Ishikawa (cell line): Measurements from ENCODE around the gene SMCO4.

Experiments used
- MAX ChIP-seq: IDR thresholded peaks from 2 replicates; pipeline ENCODE4 v1.6.1; 2012
- RAD21 ChIP-seq: IDR thresholded peaks from 2 replicates; pipeline ENCODE4 v1.6.1; 2012; ENCODE audit warnings: low read depth
- TEAD4 ChIP-seq: IDR thresholded peaks from 2 replicates; pipeline ENCODE4 v1.6.1; 2012

DNA sequence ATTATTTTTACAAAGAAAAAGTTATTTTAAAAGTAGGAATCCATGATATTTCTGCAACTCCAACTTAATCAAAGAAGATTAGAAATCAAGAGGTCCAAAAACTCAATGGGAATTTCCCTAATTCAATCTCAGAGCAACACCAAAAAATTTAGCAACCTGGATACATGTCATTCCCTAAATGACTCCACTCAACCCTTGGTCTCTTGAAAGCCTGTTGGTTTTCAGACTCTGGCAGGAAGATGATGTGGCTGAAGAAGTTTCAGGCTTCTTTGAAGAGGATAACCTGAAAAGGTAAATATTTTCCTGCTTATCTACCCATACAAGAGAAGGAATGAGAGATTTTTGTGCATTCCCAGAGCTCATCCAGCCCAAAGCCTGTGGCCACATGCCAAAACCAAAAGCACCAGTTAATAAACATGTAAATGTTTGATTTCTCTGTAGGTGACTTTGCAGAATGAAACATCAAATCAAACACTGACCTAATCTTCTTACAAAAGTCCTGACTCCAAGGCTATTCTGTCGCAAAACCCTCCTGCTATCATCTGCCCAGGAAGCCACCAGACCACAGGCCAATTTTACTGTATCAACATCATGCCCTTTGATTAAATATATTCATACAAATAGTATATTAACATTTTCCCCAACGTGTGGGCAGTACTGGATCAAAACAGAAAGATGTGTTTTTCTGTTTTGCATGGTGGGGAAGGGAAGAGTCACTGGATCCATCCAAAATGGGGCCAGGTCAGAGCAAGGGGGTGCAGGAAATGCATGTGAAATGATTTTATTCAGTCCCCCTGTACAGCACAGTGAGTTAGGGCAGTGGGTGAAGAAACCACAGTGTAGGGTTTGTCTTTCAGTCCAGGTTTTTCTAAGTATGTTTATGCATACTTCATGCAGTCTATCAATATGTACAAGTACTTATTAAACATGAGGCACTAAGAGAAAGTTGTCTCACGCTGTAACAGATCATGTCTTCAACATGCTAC, 38.8 kb downstream of the SMCO4 start:
- no peak for TF ChIP-seq TEAD4
- TF ChIP-seq MAX = no peak
- TF ChIP-seq RAD21 = no peak
